SW 1271 (cell line): ENCODE measurements around the gene LEF1.
"Not testable (repeated sequence)": the region's sequence is repeated elsewhere in the genome, so short reads cannot be mapped to it uniquely, and the experiment has no call there.

Experiments
- DNase-seq, 2 experiments: peaks; one replicate each; lab custom pipeline; 2025; lab: John Stamatoyannopoulos, UW

The LEF1 gene

DNA sequence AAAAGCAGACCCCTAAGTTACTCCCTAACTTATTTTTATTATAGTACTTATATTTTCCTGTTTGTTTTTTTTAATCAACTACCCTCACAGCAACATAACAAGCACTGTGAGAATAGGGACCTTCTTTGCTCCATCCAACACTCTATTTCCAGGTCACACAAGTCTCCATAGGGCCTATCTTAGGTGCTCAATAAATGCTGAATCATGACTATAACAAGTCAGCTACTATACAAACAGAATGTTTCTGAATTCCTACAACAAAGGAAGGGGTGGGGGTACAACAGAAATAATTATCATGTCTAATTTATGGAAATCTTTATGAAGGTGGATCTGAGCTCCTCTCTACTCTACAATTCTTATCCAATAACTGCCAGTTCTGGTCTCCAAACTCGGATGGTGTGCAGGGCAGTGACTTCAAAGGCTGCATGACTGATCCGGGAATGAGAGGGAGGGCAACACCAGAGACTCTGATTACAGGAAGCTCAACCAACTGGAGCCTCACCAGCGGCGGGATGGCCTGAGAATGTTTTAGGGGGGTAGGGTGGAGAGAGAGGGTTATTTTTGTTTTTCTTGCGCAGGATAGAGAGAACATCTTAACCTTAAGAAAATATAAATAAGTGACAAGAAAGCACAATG, 107.9 kb downstream of the LEF1 start:
- DNase-seq: no peak

DNA sequence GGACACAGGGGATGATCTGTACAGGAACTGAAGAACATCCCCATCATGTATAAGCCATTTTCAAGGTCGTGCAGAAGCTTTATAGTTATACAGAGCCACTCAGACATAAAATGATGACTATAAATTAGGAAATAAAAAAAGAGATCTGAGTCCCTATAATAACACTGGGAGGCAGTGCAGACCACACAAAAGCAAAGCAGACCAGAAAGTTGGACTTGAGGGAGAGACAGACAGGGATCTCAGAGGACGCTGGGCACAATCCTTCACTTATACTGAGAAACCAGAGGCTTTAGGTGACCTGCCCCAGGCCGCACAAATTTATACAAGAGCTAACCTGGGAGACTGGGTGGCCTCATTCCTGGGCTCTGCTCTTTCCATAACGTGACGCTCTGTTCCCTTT, 108.6 kb downstream of the LEF1 start:
- DNase-seq: peak in 1 of 2 experiments; percentile 8

DNA sequence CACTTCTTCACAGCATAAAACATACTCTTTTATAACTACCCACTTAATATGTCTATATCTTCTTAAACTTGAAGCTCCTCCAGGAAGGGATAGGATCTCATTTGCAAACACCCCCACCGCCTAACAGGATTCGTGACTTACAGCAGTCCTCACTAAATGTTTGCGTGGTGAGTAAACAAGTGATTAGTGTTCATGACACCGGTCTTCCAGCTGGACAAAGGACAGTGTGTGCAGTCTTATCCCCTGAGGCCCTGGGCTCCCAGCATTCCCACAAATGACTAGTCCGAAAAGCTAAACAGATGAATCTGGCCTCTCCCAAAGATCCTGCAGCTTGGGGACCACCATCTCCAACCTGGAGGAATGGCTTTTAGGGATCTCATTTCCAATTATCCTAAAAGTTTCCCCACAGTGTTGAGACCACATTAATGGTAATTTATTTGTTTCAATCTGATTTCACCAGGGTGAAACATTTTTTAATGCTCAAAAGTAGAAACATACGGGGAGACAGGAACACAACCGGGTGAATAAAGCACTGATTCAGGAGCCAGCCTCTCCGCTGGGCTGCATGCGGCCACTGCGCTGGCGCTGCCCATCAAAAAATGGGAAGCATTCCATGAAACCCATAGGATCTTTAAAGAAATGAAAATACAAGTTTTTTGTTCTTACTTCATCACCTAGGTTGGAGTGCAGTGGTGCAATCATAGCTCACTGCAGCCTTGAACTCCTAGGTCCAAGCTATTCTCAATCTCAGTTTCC, 109.9 kb downstream of the LEF1 start:
- DNase-seq: peak in 1 of 2 experiments; percentile 3

DNA sequence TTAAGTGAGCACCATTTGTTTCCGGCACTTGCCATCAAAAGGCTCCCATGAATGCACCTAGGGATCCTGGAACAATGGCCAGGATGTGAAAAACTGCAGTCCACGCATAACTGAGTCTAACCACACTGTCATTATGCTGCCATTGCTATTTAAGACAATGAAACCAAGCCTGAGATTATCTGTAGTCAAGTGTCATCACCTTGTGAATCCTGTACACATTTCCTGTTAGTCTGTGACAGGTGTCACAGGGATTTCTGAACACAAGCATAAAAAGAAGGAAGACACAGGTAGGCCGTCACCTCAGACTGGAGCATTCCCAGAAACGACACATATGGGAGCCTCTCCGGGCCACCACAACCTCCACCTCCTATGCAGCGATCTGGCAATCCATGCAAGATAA, 112.3 kb downstream of the LEF1 start:
- no peak for DNase-seq

DNA sequence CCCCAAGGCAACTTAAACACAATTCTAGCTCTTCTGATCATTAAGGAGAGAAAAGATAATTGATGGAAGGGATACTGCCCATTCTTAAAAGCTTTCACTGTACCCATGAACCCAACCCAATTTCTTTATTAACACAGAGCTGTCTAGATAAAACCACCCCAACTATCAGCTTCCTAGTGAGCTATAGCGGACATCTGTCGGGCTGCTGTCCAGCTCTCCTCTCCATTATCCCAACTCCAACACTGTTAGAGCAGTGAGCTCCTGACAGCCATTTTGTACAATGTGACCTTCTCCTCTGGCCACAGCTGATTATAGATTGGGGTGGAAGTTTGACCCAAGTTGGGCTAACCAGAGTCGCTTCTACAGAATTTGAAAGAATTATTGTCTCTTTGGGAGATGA, 112.9 kb downstream of the LEF1 start:
- no peak for DNase-seq

DNA sequence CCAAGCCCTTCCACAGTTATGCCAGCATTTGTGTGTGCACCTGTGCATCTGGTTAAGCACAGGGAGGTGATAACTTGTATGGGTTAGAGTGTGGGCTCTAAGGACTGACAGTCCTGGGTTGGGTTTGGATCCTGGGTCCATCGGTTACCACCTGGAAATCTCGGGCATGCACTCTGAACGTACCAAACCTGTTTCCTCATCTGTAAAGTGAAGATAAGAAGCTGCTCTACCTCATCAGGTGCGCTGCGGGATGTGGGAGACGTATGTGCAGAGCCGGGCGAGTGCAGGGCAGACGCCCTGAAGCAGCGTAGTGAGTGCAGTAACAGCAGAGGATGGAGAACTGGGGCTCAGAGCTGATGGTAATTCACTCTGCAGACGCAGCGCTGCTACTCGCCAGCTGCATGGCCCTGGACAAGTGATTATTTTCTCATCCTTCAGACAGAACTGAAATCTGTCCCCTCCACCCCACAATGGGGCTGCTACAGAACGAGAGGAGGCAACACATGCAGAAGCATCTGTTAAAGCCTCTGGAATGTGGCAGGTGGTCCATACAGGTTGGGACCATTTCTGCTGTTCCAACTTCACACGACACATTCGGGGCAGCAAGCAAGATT, 114.6 kb downstream of the LEF1 start:
- DNase-seq: no peak

DNA sequence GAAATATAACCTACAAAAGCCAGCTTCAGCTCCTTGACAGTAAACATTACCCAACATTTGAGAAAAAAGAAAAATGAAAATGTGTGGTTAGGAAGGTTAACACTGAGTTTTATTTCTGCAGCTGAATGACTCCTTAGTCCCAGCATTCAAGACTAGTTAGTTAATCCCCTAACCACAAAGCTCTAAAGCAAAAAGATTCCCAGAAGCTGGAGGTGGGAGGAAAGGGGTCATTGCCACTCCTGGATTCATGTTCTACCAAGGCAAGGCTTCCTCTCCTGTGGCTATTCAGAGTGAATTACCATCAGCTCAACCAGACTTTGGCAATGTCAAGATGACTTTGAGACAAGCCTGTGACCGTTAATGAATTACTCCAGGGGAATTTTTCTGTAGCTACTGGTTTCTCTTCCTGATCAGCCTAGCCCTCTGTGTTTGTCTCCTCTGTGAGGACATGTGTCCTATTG, 115.5 kb downstream of the LEF1 start:
- no peak for DNase-seq

DNA sequence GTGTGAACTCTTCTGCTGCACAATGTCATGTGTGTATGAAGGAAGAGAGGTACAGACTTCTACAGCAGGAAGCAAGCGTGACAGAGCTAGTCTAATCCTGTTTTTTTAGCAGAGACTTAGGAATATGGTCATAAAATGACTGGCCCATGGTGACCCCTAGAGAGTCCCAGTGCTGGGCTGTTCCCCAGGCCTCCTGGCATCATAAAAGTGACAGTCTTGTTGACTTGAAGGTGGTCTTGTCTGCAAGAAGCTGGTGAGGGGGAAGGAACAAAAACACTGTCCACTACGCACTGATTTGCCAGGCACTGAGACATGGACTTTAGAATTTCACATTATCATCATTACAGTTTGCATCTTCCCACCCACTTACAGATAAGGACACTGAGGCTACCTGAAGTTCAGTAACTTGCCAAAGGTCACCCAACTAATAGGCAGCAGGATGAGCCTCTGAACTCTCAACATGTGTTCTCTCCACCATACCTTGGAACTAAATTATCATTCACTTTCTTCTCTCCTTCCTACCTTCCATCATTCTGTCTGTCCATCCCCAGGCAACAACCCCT, 116.1 kb downstream of the LEF1 start:
- DNase-seq: no peak

DNA sequence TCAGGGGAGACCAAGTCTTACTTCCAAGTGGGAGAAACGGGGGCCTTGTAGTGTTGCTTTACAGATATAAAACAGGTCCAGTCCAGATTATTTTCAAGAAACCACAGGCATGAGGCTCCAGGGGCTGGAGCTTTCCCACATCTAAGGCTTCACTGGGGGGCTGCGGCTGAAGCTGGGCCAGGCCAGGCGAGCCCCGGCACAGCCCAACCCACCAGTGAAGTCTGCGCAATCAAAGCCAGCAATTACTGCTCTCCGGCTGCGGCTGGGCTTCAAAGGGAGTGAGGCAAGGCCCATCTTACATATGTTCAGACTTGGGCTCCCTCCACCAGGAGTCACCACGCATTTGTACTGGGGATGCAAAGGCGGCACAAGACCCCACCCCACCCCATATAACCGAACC, 117.4 kb downstream of the LEF1 start:
- DNase-seq: no peak

DNA sequence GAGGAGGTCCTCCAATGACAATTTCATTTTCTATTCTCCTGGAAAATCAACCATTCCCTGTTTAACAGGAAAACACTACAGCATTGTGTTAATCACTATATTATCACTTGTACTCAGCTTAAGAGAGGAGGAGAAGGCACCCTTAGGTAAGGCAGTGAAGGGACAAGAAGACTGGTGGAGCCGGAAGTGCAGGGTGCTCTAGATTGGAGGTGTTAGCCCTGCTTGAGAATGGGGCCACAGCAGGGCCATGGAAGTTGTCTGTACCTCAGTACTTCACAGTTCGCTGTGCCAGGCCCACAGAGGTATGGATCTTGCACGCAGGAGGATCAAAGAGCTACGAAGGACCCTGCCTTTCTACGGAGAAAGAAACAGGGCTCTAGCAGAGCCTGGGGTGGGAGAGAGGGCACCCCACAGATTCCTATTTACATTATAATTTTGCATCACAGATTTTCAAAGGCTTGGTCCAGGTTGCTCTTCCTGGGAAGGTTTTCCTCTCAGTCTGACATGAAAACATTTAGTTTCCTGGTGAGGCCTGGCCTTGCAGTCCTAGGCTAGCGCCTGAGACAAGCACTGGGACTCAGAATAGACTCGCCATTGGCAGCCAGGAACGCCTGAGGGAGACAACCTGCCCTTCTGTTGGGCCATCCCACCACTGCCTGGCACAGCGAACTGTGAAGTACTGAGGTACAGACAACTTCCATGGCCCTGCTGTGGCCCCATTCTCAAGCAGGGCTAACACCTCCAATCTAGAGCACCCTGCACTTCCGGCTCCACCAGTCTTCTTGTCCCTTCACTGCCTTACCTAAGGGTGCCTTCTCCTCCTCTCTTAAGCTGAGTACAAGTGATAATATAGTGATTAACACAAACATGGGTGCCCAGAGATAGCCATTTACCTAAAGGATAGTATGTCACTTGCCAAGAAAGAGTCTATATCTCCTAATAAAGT, 118.3 kb downstream of the LEF1 start:
- DNase-seq: not testable (repeated sequence)

DNA sequence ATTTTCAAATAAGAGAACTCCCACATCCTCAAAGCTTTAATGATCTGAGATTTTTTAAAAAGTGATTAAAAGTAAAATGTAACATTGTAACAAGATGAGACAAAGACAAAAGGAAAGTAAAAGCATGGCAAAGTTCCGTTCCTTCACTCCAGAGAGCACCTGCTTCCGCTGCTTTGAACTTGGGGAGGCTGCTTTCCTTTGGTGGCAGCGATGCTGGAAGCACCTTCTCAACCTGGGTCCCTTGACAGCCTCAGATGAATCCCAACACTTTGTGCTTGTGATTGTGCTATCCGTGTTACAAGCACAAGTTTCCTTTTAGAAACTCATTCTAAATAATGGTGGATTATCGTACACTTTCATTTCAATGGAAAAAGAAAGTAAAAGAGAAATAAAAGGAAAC, 119.3 kb downstream of the LEF1 start:
- no peak for DNase-seq

DNA sequence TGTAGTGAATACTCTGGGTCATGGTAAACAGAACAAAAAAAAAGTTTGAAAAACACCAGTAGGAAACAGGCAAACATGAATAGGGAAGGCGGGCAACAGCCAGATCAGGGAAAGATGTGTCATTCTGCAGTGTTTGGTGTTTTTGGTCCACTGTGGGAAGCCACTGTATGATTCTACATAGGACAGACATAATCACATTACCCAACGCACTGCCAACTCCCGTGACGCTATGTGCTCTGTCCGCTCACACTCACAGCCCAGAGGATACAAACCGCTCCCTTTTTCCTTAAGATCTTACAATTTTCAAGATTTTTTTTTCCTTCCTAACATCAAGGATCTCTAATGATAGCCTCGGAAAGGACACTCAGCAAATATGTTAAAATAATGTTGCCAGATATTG, 119.7 kb downstream of the LEF1 start:
- no peak for DNase-seq

DNA sequence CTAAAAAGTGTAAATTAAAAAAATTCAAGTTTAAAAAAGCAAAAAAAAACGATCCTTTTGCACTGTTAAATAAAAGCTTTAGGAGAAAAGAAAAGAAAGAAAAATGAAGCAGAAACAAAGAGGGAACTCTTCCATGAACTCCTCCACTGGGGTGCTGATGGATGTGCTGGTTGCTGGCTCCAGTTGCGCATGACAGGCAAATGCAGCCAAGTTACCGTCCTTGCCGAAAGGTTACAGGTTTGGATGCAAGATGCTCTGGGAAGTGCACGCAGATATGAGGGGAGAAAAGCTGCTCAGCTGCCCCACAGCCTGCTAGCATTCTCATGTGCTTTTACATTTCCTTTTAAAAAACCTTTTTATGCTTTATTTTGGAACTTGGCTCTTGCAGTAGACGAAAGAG, 120.6 kb downstream of the LEF1 start:
- DNase-seq: no peak

DNA sequence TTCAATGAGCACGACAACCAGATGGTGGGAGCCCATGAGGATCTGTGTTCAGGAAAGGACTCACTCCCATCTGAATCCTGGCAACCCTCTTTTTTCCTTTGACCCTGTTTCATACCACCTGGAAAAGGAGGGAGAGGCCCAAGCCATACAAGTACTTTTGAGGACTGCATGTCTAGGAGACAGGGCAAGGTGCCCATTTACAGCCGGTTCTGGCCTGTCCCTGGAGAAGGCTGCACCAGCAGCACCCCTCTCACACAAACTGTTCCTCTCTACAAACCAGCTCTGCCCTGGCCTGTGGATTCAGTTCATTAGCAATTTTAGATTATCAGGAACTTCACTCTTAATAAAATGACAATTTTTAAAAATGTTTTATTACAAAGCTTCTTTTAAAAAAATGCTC, 121.5 kb downstream of the LEF1 start:
- DNase-seq: no peak

DNA sequence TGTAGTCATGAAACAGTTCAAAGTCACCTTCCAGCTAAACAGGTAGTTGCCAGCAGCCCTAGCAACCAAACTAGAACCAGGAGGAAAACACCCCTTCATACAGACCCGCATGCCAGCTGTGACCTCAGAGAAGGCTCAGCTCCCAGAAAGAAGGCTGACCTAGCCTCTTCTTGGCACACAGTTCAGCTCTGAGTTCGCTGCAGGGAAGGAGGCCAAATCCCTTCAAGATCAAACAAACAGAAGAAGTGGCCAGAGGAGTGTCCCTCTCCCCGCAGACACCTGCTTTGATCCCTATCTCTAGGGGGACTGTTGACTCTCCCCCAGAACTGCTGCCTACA, 123.1 kb downstream of the LEF1 start:
- no peak for DNase-seq

DNA sequence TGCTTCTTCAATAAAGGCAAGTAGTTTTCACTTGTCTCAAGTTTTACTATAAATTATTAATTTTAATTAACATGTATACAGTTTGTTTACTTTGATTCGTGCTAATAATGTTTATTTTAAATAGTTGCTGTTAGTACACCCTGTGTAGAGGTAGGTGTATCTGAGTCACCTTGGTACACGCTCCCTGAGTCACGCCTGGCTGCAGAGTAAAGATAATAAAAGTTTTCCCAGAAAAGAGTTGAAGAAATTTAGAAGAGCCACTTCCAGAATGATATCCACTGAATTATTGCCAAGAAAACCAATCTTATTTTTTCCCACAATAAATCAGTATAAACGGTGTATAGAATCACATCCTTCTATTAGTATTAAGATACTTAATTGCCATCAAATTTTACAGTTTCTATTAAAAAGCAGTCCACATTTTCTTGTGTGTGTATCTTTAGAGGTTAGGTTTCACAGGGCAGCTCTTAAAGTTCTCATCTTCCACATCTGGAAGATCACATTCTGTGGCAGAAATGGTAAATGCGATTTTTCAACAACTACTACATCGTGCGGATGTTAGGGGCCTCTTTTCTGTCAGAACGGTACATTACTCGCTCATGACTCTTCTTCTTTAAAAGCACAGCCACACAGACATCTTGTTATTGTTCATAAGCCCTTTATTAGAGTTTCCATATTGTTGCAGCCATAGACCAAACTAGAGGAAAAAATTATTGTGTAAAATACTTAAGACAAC, 123.6 kb downstream of the LEF1 start:
- DNase-seq: no peak

DNA sequence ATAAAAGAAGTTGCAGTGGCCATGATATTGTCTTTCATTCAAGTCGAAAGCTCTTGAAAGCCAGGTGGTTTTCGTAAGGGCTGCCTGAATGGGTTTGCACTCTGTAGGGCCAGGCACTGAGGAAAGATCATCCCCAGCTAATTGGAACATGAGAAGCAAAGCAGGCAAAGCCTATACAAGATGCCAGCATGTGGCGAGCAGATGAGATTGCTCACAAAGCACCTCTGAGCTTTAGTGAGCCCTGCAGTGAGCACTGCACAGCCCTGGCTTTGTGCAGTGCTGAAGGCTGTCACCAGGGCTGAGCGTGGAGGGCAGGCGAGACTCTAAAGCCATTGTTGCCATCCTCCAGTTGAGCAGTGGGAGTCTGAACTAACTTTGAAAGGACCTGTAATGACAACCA, 125.2 kb downstream of the LEF1 start:
- no peak for DNase-seq

DNA sequence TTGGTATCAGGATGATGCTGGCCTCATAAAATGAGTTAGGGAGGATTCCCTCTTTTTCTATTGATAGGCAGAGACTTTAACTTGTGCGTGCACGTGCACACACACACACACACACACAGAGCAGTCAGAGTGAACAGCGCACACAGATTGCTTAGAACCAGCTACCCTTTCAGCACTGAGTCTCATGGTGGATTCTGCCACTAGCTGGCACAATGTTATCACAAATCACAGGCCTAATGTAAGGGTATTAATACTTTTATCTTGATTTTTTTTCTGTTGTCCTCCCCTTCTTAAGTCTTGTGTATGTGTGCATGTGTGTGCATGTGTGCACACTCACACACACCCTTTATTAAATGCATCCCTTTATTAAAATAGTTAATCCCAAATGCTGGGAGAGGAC, 125.8 kb downstream of the LEF1 start:
- DNase-seq: no peak

DNA sequence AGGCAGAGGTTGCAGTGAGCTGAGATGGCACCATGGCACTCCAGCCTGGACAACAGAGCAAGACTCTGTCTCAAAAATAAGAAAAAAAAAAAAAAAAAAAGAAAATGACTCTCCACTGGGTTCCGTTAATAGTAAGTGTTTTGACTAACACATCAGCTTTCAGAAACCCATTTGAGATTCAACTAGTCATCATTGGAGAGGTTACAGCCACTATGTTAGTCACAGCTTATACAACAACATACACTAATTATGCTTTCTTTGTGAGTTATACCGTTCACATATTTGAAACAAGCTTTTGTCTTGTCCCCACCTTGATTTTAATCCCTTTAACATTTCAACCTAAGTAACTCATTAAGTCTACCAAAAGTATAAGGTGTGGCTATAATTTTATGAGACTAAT, 130.8 kb downstream of the LEF1 start:
- DNase-seq: no peak

DNA sequence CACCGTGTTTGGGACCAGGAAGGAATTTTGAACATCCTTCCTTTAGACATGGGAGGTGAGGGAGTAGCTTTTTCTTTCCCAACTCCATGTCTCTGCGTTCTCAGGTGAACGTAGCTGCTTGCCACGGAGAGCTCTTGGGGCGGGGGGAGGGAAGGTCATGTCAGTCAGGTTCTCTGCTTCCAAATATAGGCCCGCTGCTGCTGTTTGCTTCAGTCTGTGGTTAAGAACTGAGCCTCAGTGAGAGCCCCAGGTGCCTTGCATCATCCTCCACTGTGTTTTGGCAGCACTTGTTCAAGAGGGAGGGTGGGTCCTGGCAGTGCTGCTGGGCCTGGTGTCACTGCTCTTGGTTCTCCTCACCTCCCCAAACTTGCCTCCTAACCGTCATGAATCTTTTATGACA, 132.5 kb downstream of the LEF1 start:
- DNase-seq: no peak

DNA sequence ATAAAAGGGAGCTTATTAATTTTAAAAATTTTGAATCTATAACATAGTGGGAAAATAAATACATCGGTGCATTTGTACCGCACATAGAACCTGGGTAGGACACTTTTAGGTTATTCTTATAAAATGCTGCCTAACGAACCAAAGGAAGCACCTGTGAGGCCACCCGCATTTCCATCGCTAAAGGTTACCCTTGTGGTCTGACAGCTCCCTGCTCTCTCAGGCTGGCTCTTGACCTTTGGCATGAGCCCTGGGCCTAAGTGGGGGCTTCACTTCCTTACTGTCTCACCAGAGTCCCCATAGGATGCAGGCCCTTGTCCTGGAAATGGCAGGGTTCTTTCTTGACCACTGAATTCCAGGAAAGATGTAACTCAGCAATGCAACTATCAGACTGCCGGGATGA, 133.0 kb downstream of the LEF1 start:
- no peak for DNase-seq
